Natural killer cell (primary cell): ENCODE data around the gene PCED1A. TPM values are rescaled to one million over a fixed set of nuclear protein-coding genes. Genes with fewer than 3 reads are reported as not detected.
"Not testable (repeated sequence)": the region's sequence is repeated elsewhere in the genome, so short reads cannot be mapped to it uniquely, and the experiment has no call there.

Experiments used
- ATAC-seq, 3 donors: fragments of 150-1000 bp in 2 of 3; fragments of 200-7000 bp in 1 of 3; cut with Tn5 transposase; 1 replicate in 1 of 3; 2 replicates in 2 of 3; pipeline ENCODE4 v1.10.0; 2021; ENCODE audit warnings: mild to moderate bottlenecking in 2 of 3, moderate library complexity in 2 of 3
- DNase-seq, 2 donors: peaks; one replicate each; pipeline versions ENCODE4 v3.0.0 to v3.0.0-alpha.2; 2013 to 2021; ENCODE audit warnings: mixed read lengths in 1 of 2
- H3K27ac ChIP-seq: one replicate; pipeline ENCODE4 v1.5.1; 2013; ENCODE audit warnings: mild to moderate bottlenecking, low read length
- H3K27me3 ChIP-seq: one replicate; pipeline ENCODE4 v1.6.1; 2013; ENCODE audit warnings: low read length; ENCODE audit not compliant: control insufficient read depth, insufficient read depth
- H3K36me3 ChIP-seq: one replicate; pipeline ENCODE4 v1.6.1; 2013; ENCODE audit warnings: low read length; ENCODE audit not compliant: control insufficient read depth, insufficient read depth
- H3K4me1 ChIP-seq: one replicate; pipeline ENCODE4 v1.6.1; 2013; ENCODE audit warnings: low read length; ENCODE audit not compliant: control insufficient read depth, insufficient read depth
- H3K4me3 ChIP-seq: one replicate; pipeline ENCODE4 v1.5.1; 2013; ENCODE audit warnings: low read length
- H3K9me3 ChIP-seq: one replicate; pipeline ENCODE4 v1.6.1; 2013; ENCODE audit warnings: low read length; ENCODE audit not compliant: control insufficient read depth, insufficient read depth
- H3K27ac Mint-ChIP-seq, 2 donors: one replicate each; pipeline ENCODE4 v1.8.0; 2022; ENCODE audit warnings: mild to moderate bottlenecking in 2 of 2, mixed read lengths in 2 of 2, moderate library complexity in 1 of 2
- H3K27me3 Mint-ChIP-seq, 2 donors: one replicate each; pipeline ENCODE4 v1.8.0; 2022; ENCODE audit warnings: low read depth in 2 of 2, mixed read lengths in 2 of 2
- H3K36me3 Mint-ChIP-seq: one replicate; pipeline ENCODE4 v1.8.0; 2022; ENCODE audit warnings: mixed read lengths
- H3K4me1 Mint-ChIP-seq, 2 donors: one replicate each; pipeline ENCODE4 v1.8.0; 2022; ENCODE audit warnings: mixed read lengths in 2 of 2
- H3K4me3 Mint-ChIP-seq: one replicate; pipeline ENCODE4 v1.8.0; 2022; ENCODE audit warnings: mild to moderate bottlenecking, moderate library complexity, mixed read lengths
- H3K9me3 Mint-ChIP-seq, 2 donors: one replicate each; pipeline ENCODE4 v1.8.0; 2022; ENCODE audit warnings: mixed read lengths in 2 of 2
- WGBS: methylation state at CpG from one replicate; pipeline ENCODE4 v1.1.7; 2013; ENCODE audit warnings: missing lambda C conversion rate; ENCODE audit not compliant: insufficient coverage; 5-methylcytosine and 5-hydroxymethylcytosine counted together
- intact Hi-C: fragments of 100-400 bp; cut with micrococcal nuclease; formaldehyde crosslinking; loops from one replicate; pipeline ENCODE4 v1.14.2; 2022
- total RNA-seq, 4 donors: library from RNA; stranded (reverse); fragments of 120-200 nt in 1 of 4; gene quantifications; one replicate each; pipeline versions ENCODE4 v1.2.3 to v1.2.4, GENCODE V29; 2013 to 2022
- TF ChIP-seq, protein P1 (sequence below): fragments of 200-600 bp; IDR thresholded peaks from one replicate; pipeline ENCODE4 v1.8.0; 2022; ENCODE audit warnings: antibody characterized with exemption

The PCED1A gene
- total RNA-seq, 3 donors from 2014 or later (not counting 1 experiment from before 2014, with no cell fraction given) = 70.3 to 76.5 (median 71.1) TPM

DNA sequence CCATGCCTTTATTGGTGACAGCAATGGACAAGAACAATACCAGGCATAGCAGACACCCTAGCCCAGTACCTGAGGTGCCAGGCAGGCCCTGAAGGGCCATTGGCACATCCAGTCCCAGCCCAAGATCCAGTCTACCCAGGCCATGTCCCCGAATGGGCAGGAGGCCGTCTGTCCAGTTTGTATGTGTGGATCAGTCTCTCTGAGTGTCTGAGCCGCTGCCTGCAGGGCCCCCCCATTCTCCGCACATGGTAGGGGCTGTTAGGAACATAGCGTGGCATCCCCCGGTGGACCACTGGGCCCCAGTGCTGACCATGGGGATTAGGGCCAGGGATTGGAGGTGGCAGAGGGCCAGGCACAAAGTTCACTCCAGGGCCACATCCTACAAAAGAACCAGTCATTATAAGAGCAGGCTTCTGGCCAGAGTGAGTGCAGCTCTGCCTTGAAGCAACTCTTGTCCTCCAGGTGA is 5.1 kb downstream of the PCED1A start:
- Mint-ChIP-seq H3K9me3 (no peaks in the 10 kb centered on the region), H3K27ac (no peak overlapping the region), H3K36me3 (no peaks in the 10 kb centered on the region), H3K4me3 (no peak overlapping the region), H3K4me1 (peaks cover 7 to 25% of the 10 kb centered on the region in 2 donors), H3K27me3 (no peaks in the 10 kb centered on the region)
- H3K27ac ChIP-seq = no peak overlapping the region
- H3K9me3 ChIP-seq = no peaks in the 10 kb centered on the region
- intact Hi-C loops = no loop called here
- ATAC-seq (no peak), DNase-seq (no peak)
- peaks cover 15% of the 10 kb centered on the region for H3K4me1 ChIP-seq
- H3K27me3 ChIP-seq = no peaks in the 10 kb centered on the region
- TF ChIP-seq, protein P1, sequence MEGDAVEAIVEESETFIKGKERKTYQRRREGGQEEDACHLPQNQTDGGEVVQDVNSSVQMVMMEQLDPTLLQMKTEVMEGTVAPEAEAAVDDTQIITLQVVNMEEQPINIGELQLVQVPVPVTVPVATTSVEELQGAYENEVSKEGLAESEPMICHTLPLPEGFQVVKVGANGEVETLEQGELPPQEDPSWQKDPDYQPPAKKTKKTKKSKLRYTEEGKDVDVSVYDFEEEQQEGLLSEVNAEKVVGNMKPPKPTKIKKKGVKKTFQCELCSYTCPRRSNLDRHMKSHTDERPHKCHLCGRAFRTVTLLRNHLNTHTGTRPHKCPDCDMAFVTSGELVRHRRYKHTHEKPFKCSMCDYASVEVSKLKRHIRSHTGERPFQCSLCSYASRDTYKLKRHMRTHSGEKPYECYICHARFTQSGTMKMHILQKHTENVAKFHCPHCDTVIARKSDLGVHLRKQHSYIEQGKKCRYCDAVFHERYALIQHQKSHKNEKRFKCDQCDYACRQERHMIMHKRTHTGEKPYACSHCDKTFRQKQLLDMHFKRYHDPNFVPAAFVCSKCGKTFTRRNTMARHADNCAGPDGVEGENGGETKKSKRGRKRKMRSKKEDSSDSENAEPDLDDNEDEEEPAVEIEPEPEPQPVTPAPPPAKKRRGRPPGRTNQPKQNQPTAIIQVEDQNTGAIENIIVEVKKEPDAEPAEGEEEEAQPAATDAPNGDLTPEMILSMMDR = no peak
- no peak overlapping the region for H3K4me3 ChIP-seq
- H3K36me3 ChIP-seq = peaks cover 3% of the 10 kb centered on the region
- WGBS = 98% methylated on average over 6 of the region's 6 CpGs

DNA sequence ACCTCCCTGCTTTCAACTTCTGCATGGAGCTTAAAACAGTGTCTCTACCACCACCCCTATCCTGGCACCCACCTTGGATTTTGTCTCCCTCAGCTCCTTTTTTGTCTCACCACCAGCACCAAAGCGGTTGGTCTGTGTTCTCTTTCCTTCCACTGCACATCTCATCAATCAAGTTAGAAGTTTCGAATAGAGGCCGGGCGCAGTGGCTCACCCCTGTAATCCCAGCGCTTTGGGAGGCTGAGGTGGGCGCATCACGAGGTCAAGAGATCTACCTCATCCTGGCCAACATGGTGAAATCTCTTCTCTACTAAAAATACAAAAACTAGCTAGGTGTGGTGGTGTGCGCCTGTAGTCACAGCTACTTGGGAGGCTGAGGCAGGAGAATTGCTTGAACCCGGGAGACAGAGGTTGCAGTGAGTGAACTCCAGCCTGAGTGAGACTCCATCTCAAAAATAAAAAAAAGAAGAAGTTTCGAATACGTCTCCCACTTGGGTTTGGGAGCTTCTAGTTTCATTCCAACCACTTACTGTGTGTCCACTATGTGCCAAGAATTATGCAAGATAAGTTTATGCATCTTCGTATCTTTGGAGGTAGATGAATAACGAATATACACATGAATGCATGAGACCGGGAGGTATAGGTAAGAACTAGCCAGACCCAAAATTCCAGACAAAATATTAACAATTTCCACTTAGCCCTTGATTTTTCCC is 5.9 kb downstream of the PCED1A start:
- Mint-ChIP-seq H3K4me1 (peaks cover 5 to 20% of the 10 kb centered on the region in 2 donors), H3K9me3 (no peaks in the 10 kb centered on the region), H3K36me3 (no peaks in the 10 kb centered on the region), H3K4me3 (no peak overlapping the region), H3K27me3 (peaks cover 0 to 2% of the 10 kb centered on the region in 2 donors), H3K27ac (no peak overlapping the region)
- no peak for ATAC-seq
- TF ChIP-seq, protein P1 = no peak
- Histone ChIP-seq H3K9me3 (no peaks in the 10 kb centered on the region), H3K36me3 (peaks cover 3% of the 10 kb centered on the region), H3K4me3 (no peak overlapping the region), H3K27me3 (no peaks in the 10 kb centered on the region), H3K27ac (no peak overlapping the region), H3K4me1 (peaks cover 11% of the 10 kb centered on the region)
- intact Hi-C loops = no loop called here
- WGBS = 90% methylated on average over 11 of the region's 14 CpGs
- DNase-seq = no peak

DNA sequence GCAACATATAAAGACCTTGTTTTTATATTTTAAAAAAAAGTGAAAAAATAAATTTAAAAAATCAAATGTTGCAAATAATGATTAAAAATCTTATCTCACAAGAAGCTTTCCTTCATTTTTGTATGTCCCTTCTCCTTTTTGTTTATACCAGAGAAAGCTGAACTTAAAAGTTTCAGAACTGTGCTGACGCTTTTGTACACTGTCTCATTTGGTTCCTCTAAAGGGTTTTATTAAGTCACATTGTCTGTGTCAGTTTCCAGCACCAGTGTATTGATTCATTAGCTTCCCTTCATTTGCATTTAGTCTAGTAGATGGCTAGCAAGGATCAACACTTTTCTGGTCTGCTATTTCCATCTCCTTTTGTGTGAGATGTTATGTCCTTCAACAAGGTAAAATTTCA is 6.7 kb downstream of the PCED1A start:
- ATAC-seq (no peak), DNase-seq (no peak)
- Histone ChIP-seq H3K36me3 (peaks cover 3% of the 10 kb centered on the region), H3K27ac (no peak overlapping the region), H3K27me3 (peaks cover 4% of the 10 kb centered on the region), H3K4me1 (peaks cover 3% of the 10 kb centered on the region), H3K4me3 (no peak overlapping the region), H3K9me3 (no peaks in the 10 kb centered on the region)
- Mint-ChIP-seq H3K4me3 (no peak overlapping the region), H3K36me3 (no peaks in the 10 kb centered on the region), H3K4me1 (peaks cover 0 to 14% of the 10 kb centered on the region in 2 donors), H3K27me3 (peaks cover 3 to 6% of the 10 kb centered on the region in 2 donors), H3K27ac (no peak overlapping the region), H3K9me3 (no peaks in the 10 kb centered on the region)
- TF ChIP-seq, protein P1 = no peak
- 100% methylated on average over 1 of the region's 1 CpG for WGBS
- intact Hi-C loops = no loop called here

DNA sequence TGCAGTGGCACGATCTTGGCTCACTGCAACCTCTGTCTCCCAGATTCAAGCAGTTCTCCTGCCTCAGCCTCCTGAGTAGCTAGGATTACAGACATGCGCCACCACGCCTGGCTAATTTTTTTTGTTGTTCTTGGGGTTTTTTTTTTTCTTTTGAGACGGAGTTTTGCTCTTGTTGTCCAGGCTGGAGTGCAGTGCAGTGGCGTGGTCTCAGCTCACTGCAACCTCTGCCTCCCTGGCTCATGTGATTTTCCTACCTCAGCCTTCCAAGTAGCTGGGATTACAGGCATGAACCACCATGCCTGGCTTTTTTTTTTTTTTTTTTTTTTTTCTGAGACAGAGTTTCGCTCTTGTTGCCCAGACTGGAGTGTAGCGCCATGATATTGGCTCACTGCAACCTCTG is 9.2 kb downstream of the PCED1A start:
- H3K27ac ChIP-seq, H3K4me3 Mint-ChIP-seq, H3K36me3 Mint-ChIP-seq, H3K4me1 ChIP-seq, H3K4me1 Mint-ChIP-seq, H3K4me3 ChIP-seq, H3K27me3 ChIP-seq, intact Hi-C loops, H3K27ac Mint-ChIP-seq, H3K9me3 Mint-ChIP-seq, DNase-seq, H3K9me3 ChIP-seq, ATAC-seq, H3K36me3 ChIP-seq: not testable (repeated sequence)
- 94% methylated on average over 7 of the region's 7 CpGs for WGBS
- H3K27me3 Mint-ChIP-seq = peaks cover 6 to 25% of the 10 kb centered on the region in 2 donors
